LNCaP clone FGC (cell line): ENCODE data around the gene B4GAT1.
A peak's percentile ranks its signal among the peaks of the same experiment; 100 is the strongest.
"Not testable (repeated sequence)": the region's sequence is repeated elsewhere in the genome, so short reads cannot be mapped to it uniquely, and the experiment has no call there.

Source experiments
- DNase-seq: peaks from one replicate; pipeline ENCODE4 v3.0.0-alpha.2; 2011; ENCODE audit warnings: low read depth
- H3K4me3 ChIP-seq: 2 replicates; pipeline ENCODE4 v1.5.1; 2011; ENCODE audit warnings: mild to moderate bottlenecking, low read depth, low read length, control low read depth
- CTCF ChIP-seq: IDR thresholded peaks from 2 replicates; pipeline ENCODE4 v1.5.1; 2012; ENCODE audit warnings: mild to moderate bottlenecking; ENCODE audit not compliant: control insufficient read depth, insufficient read depth; ENCODE audit errors: extremely low read depth

B4GAT1 gene

GRCh38 chr11:66360406-66361073, 13.1 kb upstream of the B4GAT1 start:
- H3K4me3 ChIP-seq, result no peak overlapping the region
- TF ChIP-seq CTCF, result no peak

GRCh38 chr11:66359662-66360087, 12.2 kb upstream of the B4GAT1 start:
- no peak for TF ChIP-seq CTCF
- DNase-seq, result no peak
- H3K4me3 ChIP-seq, result no peak overlapping the region

More at GRCh38 chr11:66360406-66361073, 13.1 kb upstream of the B4GAT1 start:
- no peak for DNase-seq

GRCh38 chr11:66350560-66351235, 3.3 kb upstream of the B4GAT1 start:
- not testable (repeated sequence) for DNase-seq, H3K4me3 ChIP-seq

- TF ChIP-seq CTCF, result no peak
- DNase-seq, result no peak
- H3K4me3 ChIP-seq, result no peak overlapping the region
Observed at GRCh38 chr11:66349084-66349386, 1.6 kb upstream of the B4GAT1 start.

GRCh38 chr11:66346476-66347424, 679 bp downstream of the B4GAT1 start:
- H3K4me3 ChIP-seq, result peak overlapping the region; percentile 89
- 0 out of 2 replicates have a peak, but pooled peaks have one; percentile 4 for TF ChIP-seq CTCF
- DNase-seq, result no peak

- peak overlapping the region; percentile 89 for H3K4me3 ChIP-seq
- no peak for DNase-seq
- no peak for TF ChIP-seq CTCF
Observed at GRCh38 chr11:66345316-66345649, 2.1 kb downstream of the B4GAT1 start.
